Left ventricle myocardium inferior (tissue), 1 donor: ENCODE results near the gene SLC1A2. TPM values are rescaled to one million over a fixed set of nuclear protein-coding genes. Genes with fewer than 3 reads are reported as not detected.

Experiments
- DNase-seq: peaks from one replicate; pipeline ENCODE4 v3.0.0-alpha.2; 2020
- H3K27ac ChIP-seq: fragments of 200-600 bp; replicated peaks from 2 replicates; pipeline ENCODE4 v1.8.0; 2021
- H3K27me3 ChIP-seq: fragments of 200-600 bp; 2 replicates; pipeline ENCODE4 v1.8.0; 2021; ENCODE audit warnings: low read depth
- H3K36me3 ChIP-seq: fragments of 200-600 bp; 2 replicates; pipeline ENCODE4 v1.8.0; 2021
- H3K4me1 ChIP-seq: fragments of 200-600 bp; 2 replicates; pipeline ENCODE4 v1.8.0; 2021
- H3K4me3 ChIP-seq: fragments of 200-600 bp; 2 replicates; pipeline ENCODE4 v1.8.0; 2021; ENCODE audit warnings: mild to moderate bottlenecking, moderate library complexity
- H3K9me3 ChIP-seq: fragments of 200-600 bp; replicated peaks from 2 replicates; pipeline ENCODE4 v1.8.0; 2021
- intact Hi-C: fragments of 100-400 bp; cut with micrococcal nuclease; formaldehyde crosslinking; loops from one replicate; pipeline ENCODE4 v1.11.0; 2022
- total RNA-seq: library from RNA; stranded (reverse); fragmentation: NEBNext Ultra II Directional; extraction: Animal tissue kit (Norgen Biotek cat#: 25700); gene quantifications from one replicate; pipeline ENCODE4 v1.2.1, GENCODE V29; 2021
- TF ChIP-seq, protein P1 (sequence below): fragments of 200-600 bp; IDR thresholded peaks from 2 replicates; pipeline ENCODE4 v1.8.0; 2021; ENCODE audit warnings: antibody characterized with exemption, mild to moderate bottlenecking, borderline replicate concordance
- donor health status: DM: no; HTN: yes; CAD: no; lungs with severe emphysema.

Gene SLC1A2
- total RNA-seq, 1 donor from 2014 or later, result 8.4 TPM

DNA sequence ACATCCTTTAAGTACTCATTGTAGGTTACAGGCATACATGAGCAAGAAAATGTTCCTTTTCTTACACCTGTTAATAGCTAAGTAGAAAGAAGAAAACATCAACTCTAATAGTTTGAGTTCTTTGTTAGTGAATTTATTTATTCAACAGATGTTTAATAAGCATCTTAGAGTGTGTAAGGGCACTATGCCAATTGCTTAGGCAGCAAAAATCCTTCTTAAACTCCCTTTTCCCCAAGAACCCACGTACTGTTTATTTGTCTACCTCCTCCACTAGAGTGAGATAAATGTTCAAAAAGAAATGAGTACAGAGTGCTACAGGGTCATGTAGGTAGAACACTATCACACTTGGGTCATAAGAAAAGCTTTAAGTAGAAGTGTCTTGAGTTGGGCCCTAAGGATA is 149.0 kb downstream of the SLC1A2 start:
- H3K9me3 ChIP-seq, result no peaks in the 10 kb centered on the region
- no peak for DNase-seq
- H3K36me3 ChIP-seq, result no peaks in the 10 kb centered on the region
- no peak overlapping the region for H3K27ac ChIP-seq
- H3K4me1 ChIP-seq, result peaks cover 6% of the 10 kb centered on the region
- TF ChIP-seq, protein P1, sequence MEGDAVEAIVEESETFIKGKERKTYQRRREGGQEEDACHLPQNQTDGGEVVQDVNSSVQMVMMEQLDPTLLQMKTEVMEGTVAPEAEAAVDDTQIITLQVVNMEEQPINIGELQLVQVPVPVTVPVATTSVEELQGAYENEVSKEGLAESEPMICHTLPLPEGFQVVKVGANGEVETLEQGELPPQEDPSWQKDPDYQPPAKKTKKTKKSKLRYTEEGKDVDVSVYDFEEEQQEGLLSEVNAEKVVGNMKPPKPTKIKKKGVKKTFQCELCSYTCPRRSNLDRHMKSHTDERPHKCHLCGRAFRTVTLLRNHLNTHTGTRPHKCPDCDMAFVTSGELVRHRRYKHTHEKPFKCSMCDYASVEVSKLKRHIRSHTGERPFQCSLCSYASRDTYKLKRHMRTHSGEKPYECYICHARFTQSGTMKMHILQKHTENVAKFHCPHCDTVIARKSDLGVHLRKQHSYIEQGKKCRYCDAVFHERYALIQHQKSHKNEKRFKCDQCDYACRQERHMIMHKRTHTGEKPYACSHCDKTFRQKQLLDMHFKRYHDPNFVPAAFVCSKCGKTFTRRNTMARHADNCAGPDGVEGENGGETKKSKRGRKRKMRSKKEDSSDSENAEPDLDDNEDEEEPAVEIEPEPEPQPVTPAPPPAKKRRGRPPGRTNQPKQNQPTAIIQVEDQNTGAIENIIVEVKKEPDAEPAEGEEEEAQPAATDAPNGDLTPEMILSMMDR, result no peak
- no peaks in the 10 kb centered on the region for H3K27me3 ChIP-seq
- intact Hi-C loops, result no loop called here
- H3K4me3 ChIP-seq, result no peak overlapping the region

DNA sequence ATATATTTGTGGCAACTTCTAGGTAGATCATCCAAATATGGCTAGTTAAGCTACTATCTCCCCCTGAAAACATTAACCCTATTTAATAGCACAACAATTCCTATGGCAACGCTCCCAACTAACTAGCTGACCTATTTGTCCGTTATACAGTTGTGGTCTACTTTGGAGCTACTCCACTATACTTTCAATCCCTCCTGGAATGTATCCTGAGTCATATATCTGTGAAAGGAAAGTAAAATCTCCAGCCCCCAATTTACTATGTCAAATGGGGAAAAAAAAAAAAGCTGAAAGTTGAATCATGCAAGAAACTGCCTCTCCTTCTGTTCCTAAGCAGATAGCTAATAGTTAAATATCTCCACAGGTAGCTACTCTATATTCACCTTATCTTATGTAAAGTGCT is 151.9 kb downstream of the SLC1A2 start:
- Histone ChIP-seq H3K9me3 (no peaks in the 10 kb centered on the region), H3K27ac (no peak overlapping the region)
- TF ChIP-seq, protein P1, result no peak

DNA sequence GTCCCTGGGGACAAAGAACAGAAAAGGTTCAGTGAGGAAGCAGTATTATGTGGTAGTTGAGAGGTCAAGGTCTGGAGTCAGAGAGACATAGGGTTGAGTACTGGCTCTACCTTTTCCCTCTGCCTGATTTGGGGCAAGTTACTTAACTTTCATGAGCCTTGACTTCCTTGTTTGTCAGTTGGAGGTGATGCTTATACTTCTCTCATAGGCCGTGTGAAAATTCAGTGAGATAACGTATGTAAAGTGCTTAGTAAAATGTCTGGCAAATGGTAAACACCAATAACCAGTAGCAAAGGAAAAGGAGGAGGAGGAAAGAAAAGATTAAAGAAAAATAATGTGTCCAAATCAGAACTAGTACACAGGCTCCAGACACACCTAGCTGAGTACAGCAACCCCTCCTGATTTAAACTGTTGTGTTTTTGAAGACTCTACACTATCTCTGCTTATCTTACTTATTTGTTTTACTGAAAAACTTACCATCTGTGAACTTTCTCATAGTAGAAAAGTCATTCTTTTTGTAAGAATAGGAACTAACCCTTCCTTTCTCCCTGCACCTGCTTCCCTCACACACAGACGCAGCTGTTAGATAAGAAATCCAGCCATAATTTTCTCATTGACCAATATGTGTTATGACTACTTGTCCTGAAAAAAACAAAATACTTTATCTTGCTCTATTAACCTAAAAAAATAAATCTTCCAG is 153.5 kb downstream of the SLC1A2 start:
- DNase-seq, result no peak
- Histone ChIP-seq H3K27ac (no peak overlapping the region), H3K4me1 (no peaks in the 10 kb centered on the region), H3K36me3 (no peaks in the 10 kb centered on the region), H3K4me3 (no peak overlapping the region), H3K9me3 (no peaks in the 10 kb centered on the region), H3K27me3 (no peaks in the 10 kb centered on the region)
- TF ChIP-seq, protein P1, result no peak
- intact Hi-C loops, result loop anchor here (10.0 kb wide), 1 partner anchor 119 kb away; no protein-coding TSS in a partner anchor

More for the DNA sequence above, 151.9 kb downstream of the SLC1A2 start:
- intact Hi-C loops, result loop anchor here (10.0 kb wide), 1 partner anchor 117 kb away; no protein-coding TSS in a partner anchor
- H3K36me3 ChIP-seq, result no peaks in the 10 kb centered on the region
- no peaks in the 10 kb centered on the region for H3K4me1 ChIP-seq
- no peaks in the 10 kb centered on the region for H3K27me3 ChIP-seq
- DNase-seq, result no peak
- H3K4me3 ChIP-seq, result no peak overlapping the region

DNA sequence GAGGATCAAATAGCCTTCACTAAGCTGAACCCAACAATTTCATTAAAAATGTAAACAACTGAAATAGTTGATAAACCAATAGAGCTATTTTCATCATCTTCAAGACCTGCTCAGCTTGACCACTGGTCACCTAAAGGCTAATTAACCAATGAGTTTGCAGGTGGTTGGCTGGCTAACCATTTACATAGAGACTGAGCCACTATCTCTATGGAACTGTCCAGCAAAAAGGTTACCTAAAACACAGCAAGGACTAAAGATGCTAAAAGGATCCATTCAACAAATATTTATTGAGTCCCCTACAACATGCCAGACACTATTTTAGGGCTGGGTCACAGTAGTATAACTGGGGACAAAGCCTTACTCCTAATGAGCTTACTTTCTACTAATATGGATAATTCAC is 156.6 kb downstream of the SLC1A2 start:
- TF ChIP-seq, protein P1, result no peak
- Histone ChIP-seq H3K4me3 (no peak overlapping the region), H3K4me1 (no peaks in the 10 kb centered on the region), H3K9me3 (no peaks in the 10 kb centered on the region), H3K27me3 (no peaks in the 10 kb centered on the region), H3K27ac (no peak overlapping the region), H3K36me3 (no peaks in the 10 kb centered on the region)
- no peak for DNase-seq
- intact Hi-C loops, result loop anchor here (10.0 kb wide), 1 partner anchor 122 kb away; no protein-coding TSS in a partner anchor

DNA sequence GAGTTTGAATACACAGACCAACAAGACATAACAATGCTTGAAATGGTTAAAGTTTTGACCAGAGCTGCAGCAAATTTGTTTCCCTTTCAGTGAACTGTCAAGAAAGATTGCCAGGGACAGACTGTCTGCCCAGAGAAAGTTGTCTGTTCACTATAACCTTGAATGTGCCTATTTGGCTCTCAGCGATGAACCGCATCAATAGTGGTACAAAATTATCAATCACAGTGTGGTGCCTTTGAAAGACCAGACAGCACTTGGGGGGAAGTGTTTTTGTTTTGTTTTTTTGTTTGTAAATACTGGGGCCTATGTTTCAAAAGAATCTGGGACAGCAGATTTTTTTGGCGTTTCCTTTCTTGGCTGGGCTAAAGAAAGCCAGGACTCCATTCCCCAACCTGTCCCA is 157.3 kb downstream of the SLC1A2 start:
- TF ChIP-seq, protein P1, result no peak
- Histone ChIP-seq H3K4me1 (no peaks in the 10 kb centered on the region), H3K36me3 (no peaks in the 10 kb centered on the region), H3K9me3 (no peaks in the 10 kb centered on the region), H3K4me3 (no peak overlapping the region), H3K27ac (no peak overlapping the region), H3K27me3 (no peaks in the 10 kb centered on the region)
- no peak for DNase-seq
- intact Hi-C loops, result loop anchor here (10.0 kb wide), 1 partner anchor 123 kb away; no protein-coding TSS in a partner anchor
